Neuronal stem cell (in vitro differentiated cells): ENCODE results near the gene ZNF320.
"Not testable (repeated sequence)": the region's sequence is repeated elsewhere in the genome, so short reads cannot be mapped to it uniquely, and the experiment has no call there.

Source experiments
- DNase-seq: peaks from one replicate; pipeline ENCODE4 v3.0.0-alpha.2; 2013; ENCODE audit warnings: low spot score
- H2AFZ ChIP-seq: one replicate; pipeline ENCODE4 v1.6.1; 2013; ENCODE audit warnings: mild to moderate bottlenecking, low read length, inconsistent platforms
- H2AK5ac ChIP-seq: 2 replicates; pipeline ENCODE4 v1.6.1; 2013; ENCODE audit warnings: low read depth, mild to moderate bottlenecking, inconsistent platforms, low read length, moderate library complexity, mixed read lengths
- H2BK120ac ChIP-seq: 2 replicates; pipeline ENCODE4 v1.6.1; 2013; ENCODE audit warnings: low read depth, mild to moderate bottlenecking, inconsistent platforms, low read length, moderate library complexity, mixed read lengths
- H2BK12ac ChIP-seq: one replicate; pipeline ENCODE4 v1.6.1; 2013; ENCODE audit warnings: low read length, inconsistent platforms
- H2BK15ac ChIP-seq: 2 replicates; pipeline ENCODE4 v1.6.1; 2013; ENCODE audit warnings: mild to moderate bottlenecking, low read length, inconsistent platforms, mixed read lengths
- H2BK5ac ChIP-seq: one replicate; pipeline ENCODE4 v1.6.1; 2013; ENCODE audit warnings: inconsistent platforms, mild to moderate bottlenecking, low read length, moderate library complexity
- H3K14ac ChIP-seq: one replicate; pipeline ENCODE4 v1.6.1; 2013; ENCODE audit warnings: low read length, inconsistent platforms
- H3K18ac ChIP-seq: 2 replicates; pipeline ENCODE4 v1.6.1; 2013; ENCODE audit warnings: low read length, inconsistent platforms
- H3K23ac ChIP-seq: 2 replicates; pipeline ENCODE4 v1.6.1; 2013; ENCODE audit warnings: low read depth, mild to moderate bottlenecking, mixed read lengths, low read length, inconsistent platforms; ENCODE audit not compliant: poor library complexity
- H3K27ac ChIP-seq: replicated peaks from 3 replicates; pipeline ENCODE4 v1.5.1; 2013; ENCODE audit warnings: low read length, inconsistent platforms
- H3K27me3 ChIP-seq, 3 experiments: 2 replicates each; pipeline ENCODE4 v1.6.1; 2013; ENCODE audit warnings: low read length in 3 of 3, mild to moderate bottlenecking in 2 of 3, inconsistent platforms in 1 of 3, low read depth in 1 of 3, mixed read lengths in 1 of 3, moderate library complexity in 1 of 3; ENCODE audit not compliant: control insufficient read depth in 3 of 3, insufficient read depth in 3 of 3
- H3K36me3 ChIP-seq, 2 donors: replicated peaks in 1 of 2; 2 replicates each; pipeline ENCODE4 v1.6.1; 2013; ENCODE audit warnings: low read length in 2 of 2; ENCODE audit not compliant: control insufficient read depth in 2 of 2, insufficient read depth in 2 of 2
- H3K4ac ChIP-seq: 2 replicates; pipeline ENCODE4 v1.6.1; 2013; ENCODE audit warnings: inconsistent platforms, mild to moderate bottlenecking, low read length, moderate library complexity
- H3K4me1 ChIP-seq, 2 donors: 1 replicate in 1 of 2; 2 replicates in 1 of 2; pipeline ENCODE4 v1.6.1; 2013; ENCODE audit warnings: low read length in 2 of 2, low read depth in 1 of 2; ENCODE audit not compliant: control insufficient read depth in 2 of 2, insufficient read depth in 1 of 2
- H3K4me2 ChIP-seq: one replicate; pipeline ENCODE4 v1.6.1; 2013; ENCODE audit warnings: mild to moderate bottlenecking, low read length, inconsistent platforms; ENCODE audit not compliant: insufficient read depth, poor library complexity, severe bottlenecking
- H3K4me3 ChIP-seq, 2 donors: 2 replicates each; pipeline ENCODE4 v1.5.1; 2013; ENCODE audit warnings: low read length in 2 of 2, mild to moderate bottlenecking in 2 of 2, inconsistent platforms in 1 of 2, moderate library complexity in 1 of 2
- H3K79me1 ChIP-seq: one replicate; pipeline ENCODE4 v1.6.1; 2013; ENCODE audit warnings: low read depth, mild to moderate bottlenecking, inconsistent platforms, low read length, moderate library complexity
- H3K9ac ChIP-seq: one replicate; pipeline ENCODE4 v1.6.1; 2013; ENCODE audit warnings: mild to moderate bottlenecking, low read depth, low read length, inconsistent platforms; ENCODE audit not compliant: poor library complexity
- H3K9me3 ChIP-seq, 2 donors: replicated peaks in 1 of 2; 2 replicates each; pipeline versions ENCODE3 to v1.6.1; 2013; ENCODE audit warnings: low read length in 2 of 2, mild to moderate bottlenecking in 2 of 2, inconsistent platforms in 1 of 2, low read depth in 1 of 2, mixed read lengths in 1 of 2, moderate library complexity in 1 of 2; ENCODE audit not compliant: control insufficient read depth in 2 of 2, insufficient read depth in 1 of 2
- H4K8ac ChIP-seq: one replicate; pipeline ENCODE4 v1.6.1; 2013; ENCODE audit warnings: low read depth, mild to moderate bottlenecking, inconsistent platforms, low read length, moderate library complexity
- H4K91ac ChIP-seq: one replicate; pipeline ENCODE4 v1.6.1; 2013; ENCODE audit warnings: low read length, low read depth, mild to moderate bottlenecking, inconsistent platforms; ENCODE audit not compliant: poor library complexity
- WGBS, 2 donors: extraction: QIAGEN DNeasy Blood & Tissue Kit; methylation state at CpG; one replicate each; pipeline ENCODE4 v1.1.7; 2013; ENCODE audit warnings: missing lambda C conversion rate in 2 of 2, mixed read lengths in 1 of 2; ENCODE audit not compliant: insufficient read length in 2 of 2, insufficient replicate concordance in 1 of 2; ENCODE audit errors: extremely low coverage in 2 of 2; 5-methylcytosine and 5-hydroxymethylcytosine counted together

ZNF320 gene

GRCh38 chr19:52898596-52898995 is 1.2 kb upstream of the ZNF320 start:
- not testable (repeated sequence) for H2BK12ac ChIP-seq, H3K4me3 ChIP-seq, H3K14ac ChIP-seq, H3K27me3 ChIP-seq, H3K18ac ChIP-seq, H2BK120ac ChIP-seq, H3K4me1 ChIP-seq, H4K91ac ChIP-seq, H3K4me2 ChIP-seq, H3K4ac ChIP-seq, H3K79me1 ChIP-seq, H3K9ac ChIP-seq, H2BK15ac ChIP-seq, H3K23ac ChIP-seq, H2BK5ac ChIP-seq, DNase-seq, H4K8ac ChIP-seq, H2AK5ac ChIP-seq
- H3K36me3 ChIP-seq: peaks cover under 1 to 21% of the 10 kb centered on the region in 2 donors
- peak overlapping the region; percentile 73 for H3K27ac ChIP-seq
- H3K9me3 ChIP-seq: peaks cover 0 to 31% of the 10 kb centered on the region in 2 donors
- H2AFZ ChIP-seq: peak overlapping the region; percentile 95
- WGBS, 2 donors: no CpG with 5 or more reads among the region's 10 CpGs

DNA sequence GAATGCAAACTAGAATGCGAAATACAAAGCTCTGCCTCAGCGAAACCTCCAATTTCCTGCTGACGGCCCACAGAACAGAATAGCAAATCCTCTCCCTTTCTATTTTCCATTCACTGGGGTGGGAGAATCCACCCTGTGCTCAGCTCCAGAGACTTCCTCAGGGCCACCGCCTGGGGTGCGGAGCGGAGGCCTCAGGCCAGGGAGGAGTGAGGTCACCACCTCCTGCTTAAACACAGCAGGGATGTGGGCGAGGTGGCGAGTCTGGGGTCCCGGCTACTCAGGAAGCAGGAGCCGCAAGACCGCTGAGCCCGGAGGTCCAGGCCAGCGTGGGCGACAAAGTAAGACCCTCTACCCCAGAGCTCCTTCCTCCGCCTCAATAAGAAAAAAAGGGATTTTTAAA is 666 bp upstream of the ZNF320 start:
- Histone ChIP-seq H2BK5ac (peak overlapping the region; percentile 19), H3K9ac (no peak overlapping the region), H3K4me1 (no peaks in the 10 kb centered on the region), H2BK15ac (no peak overlapping the region), H3K4me3 (peak overlapping the region in 1 of 2 donors; percentile 82), H4K91ac (no peak overlapping the region), H3K27ac (peak overlapping the region; percentile 73), H2BK12ac (no peak overlapping the region), H3K36me3 (peaks cover 4 to 26% of the 10 kb centered on the region in 2 donors), H3K14ac (no peak overlapping the region), H3K9me3 (peaks cover 0 to 35% of the 10 kb centered on the region in 2 donors), H2BK120ac (no peak overlapping the region), H3K4me2 (no peak overlapping the region), H2AFZ (peak overlapping the region; percentile 95), H2AK5ac (no peak overlapping the region), H3K18ac (peak overlapping the region; percentile 23), H4K8ac (no peak overlapping the region), H3K79me1 (peaks cover 4% of the 10 kb centered on the region), H3K27me3 (no peaks in the 10 kb centered on the region), H3K4ac (no peak overlapping the region), H3K23ac (no peak overlapping the region)
- no CpG with 5 or more reads among the region's 15 CpGs for WGBS, 2 donors
- no peak for DNase-seq

DNA sequence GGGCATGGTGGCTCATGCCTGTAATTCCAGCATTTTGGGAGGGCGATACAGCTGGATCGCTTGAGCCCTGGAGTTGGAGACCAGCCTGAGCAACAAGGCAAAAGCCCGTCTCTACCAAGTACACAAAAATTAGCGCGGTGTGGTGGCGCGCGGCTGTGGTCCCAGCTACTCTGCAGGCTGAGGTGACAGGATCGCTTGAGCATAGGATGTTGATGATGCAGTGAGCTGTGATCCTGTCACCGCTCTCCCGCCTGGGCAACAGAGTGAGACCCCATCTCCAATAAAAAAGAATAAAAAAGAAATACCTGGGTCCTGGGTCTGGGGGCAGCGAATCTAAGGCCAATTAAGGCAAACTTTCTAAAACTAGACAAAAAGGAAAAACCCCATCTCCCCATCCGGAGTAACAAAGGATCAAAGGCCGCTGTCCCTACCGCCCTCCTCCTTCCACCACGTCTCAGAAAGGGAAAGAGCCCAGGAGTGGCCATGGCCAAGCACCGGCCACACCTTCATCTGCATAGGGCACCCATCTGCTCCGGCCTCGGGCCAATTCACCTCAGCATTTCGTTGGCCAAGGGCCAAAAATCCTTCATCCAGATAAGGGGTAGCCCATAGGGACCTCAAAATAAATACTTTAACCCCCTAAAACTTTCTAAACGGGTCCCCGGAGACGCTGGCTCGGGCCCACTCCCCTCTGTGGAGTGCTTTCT is 851 bp downstream of the ZNF320 start:
- Histone ChIP-seq H3K23ac (no peak overlapping the region), H3K14ac (no peak overlapping the region), H3K4me1 (no peaks in the 10 kb centered on the region), H3K27ac (peak overlapping the region; percentile 95), H2AK5ac (no peak overlapping the region), H3K79me1 (peaks cover 4% of the 10 kb centered on the region), H4K91ac (no peak overlapping the region), H2BK5ac (peak overlapping the region; percentile 19), H3K4me2 (peak overlapping the region; percentile 85), H3K18ac (peak overlapping the region; percentile 87), H2BK120ac (no peak overlapping the region), H2BK15ac (peak overlapping the region; percentile 7), H3K36me3 (peaks cover 4 to 41% of the 10 kb centered on the region in 2 donors), H3K4ac (no peak overlapping the region), H2BK12ac (no peak overlapping the region), H2AFZ (peak overlapping the region; percentile 95), H3K4me3 (peak overlapping the region; percentile 82 to 85), H3K9me3 (peaks cover 0 to 35% of the 10 kb centered on the region in 2 donors), H3K9ac (peak overlapping the region; percentile 92), H4K8ac (no peak overlapping the region), H3K27me3 (no peaks in the 10 kb centered on the region)
- WGBS, 2 donors: no CpG with 5 or more reads among the region's 24 CpGs
- peak; percentile 2 for DNase-seq

DNA sequence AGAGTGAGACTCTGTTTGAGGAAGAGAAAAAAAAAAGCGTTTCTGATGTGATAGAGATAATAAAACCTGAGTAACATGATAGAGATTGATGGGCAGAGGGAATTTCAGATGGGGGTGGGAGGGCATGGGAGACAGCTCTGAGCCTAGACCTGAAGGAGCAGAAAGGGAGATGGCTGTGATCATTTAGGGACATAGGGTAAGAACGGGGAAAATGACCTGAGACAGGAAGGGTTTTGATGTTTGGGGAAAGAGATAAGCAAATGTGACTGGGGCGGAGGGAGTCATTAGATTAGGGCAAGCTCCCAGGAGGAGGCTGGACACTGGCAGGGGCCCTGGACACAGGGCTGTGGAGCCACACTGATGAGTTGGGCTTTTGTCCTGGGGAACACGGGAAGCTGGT is 6.1 kb downstream of the ZNF320 start:
- no peaks in the 10 kb centered on the region for H3K4me1 ChIP-seq
- no peak overlapping the region for H3K14ac ChIP-seq
- no peak overlapping the region for H2BK5ac ChIP-seq
- H2AK5ac ChIP-seq: no peak overlapping the region
- peaks cover 0 to 53% of the 10 kb centered on the region in 2 donors for H3K9me3 ChIP-seq
- no peak overlapping the region for H3K9ac ChIP-seq
- H3K27me3 ChIP-seq: no peaks in the 10 kb centered on the region
- H3K4me2 ChIP-seq: no peak overlapping the region
- no peak overlapping the region for H2BK120ac ChIP-seq
- no peak overlapping the region for H2AFZ ChIP-seq
- H4K8ac ChIP-seq: no peak overlapping the region
- H3K4ac ChIP-seq: no peak overlapping the region
- peaks cover 3% of the 10 kb centered on the region for H3K79me1 ChIP-seq
- H4K91ac ChIP-seq: no peak overlapping the region
- H3K4me3 ChIP-seq: no peak overlapping the region
- peaks cover 22 to 88% of the 10 kb centered on the region in 2 donors for H3K36me3 ChIP-seq
- no peak overlapping the region for H3K23ac ChIP-seq
- no CpG with 5 or more reads among the region's 4 CpGs for WGBS, 2 donors
- no peak overlapping the region for H3K18ac ChIP-seq
- H3K27ac ChIP-seq: no peak overlapping the region
- no peak overlapping the region for H2BK15ac ChIP-seq
- DNase-seq: no peak
- H2BK12ac ChIP-seq: no peak overlapping the region
